Activated B cell treated with CpG ODN at 0.5 μM for 24 hours (primary cell): Measurements from ENCODE around the gene RALGAPA2. TPM values are rescaled to one million over a fixed set of nuclear protein-coding genes. Genes with fewer than 3 reads are reported as not detected.

ENCODE experiments used
- ATAC-seq: fragments of 200-7000 bp; cut with Tn5 transposase; one replicate; pipeline ENCODE4 v1.10.0; 2021; ENCODE audit warnings: low read depth, mild to moderate bottlenecking, moderate library complexity
- CTCF ChIA-PET: fragments of 350-600 bp; sonication (Branson Sonifier 250); formaldehyde crosslinking; loops from one replicate; lab custom pipeline; 2021; ENCODE audit warnings: antibody characterized with exemption; lab: Charles Lee
- POLR2A ChIA-PET: fragments of 350-600 bp; sonication (Branson Sonifier 250); formaldehyde crosslinking; loops from one replicate; lab custom pipeline; 2021; ENCODE audit warnings: antibody characterized with exemption; lab: Charles Lee
- DNase-seq: peaks from one replicate; pipeline ENCODE4 v3.0.0; 2022
- H3K27ac Mint-ChIP-seq: one replicate; pipeline ENCODE4 v1.8.0; 2020; ENCODE audit warnings: mixed read lengths
- H3K27me3 Mint-ChIP-seq: one replicate; pipeline ENCODE4 v1.8.0; 2021; ENCODE audit warnings: mixed read lengths
- H3K36me3 Mint-ChIP-seq: one replicate; pipeline ENCODE4 v1.8.0; 2021; ENCODE audit warnings: low read depth, mixed read lengths
- H3K4me1 Mint-ChIP-seq: one replicate; pipeline ENCODE4 v1.8.0; 2021; ENCODE audit warnings: mixed read lengths
- H3K4me3 Mint-ChIP-seq: one replicate; pipeline ENCODE4 v1.8.0; 2020; ENCODE audit warnings: mild to moderate bottlenecking, mixed read lengths
- H3K9me3 Mint-ChIP-seq: one replicate; pipeline ENCODE4 v1.8.0; 2020; ENCODE audit warnings: mixed read lengths
- intact Hi-C: fragments of 100-400 bp; cut with micrococcal nuclease; formaldehyde crosslinking; loops from one replicate; pipeline ENCODE4 v1.15.1; 2024
- total RNA-seq: library from RNA; stranded (reverse); gene quantifications from 2 replicates; pipeline ENCODE4 v1.2.3, GENCODE V29; 2022
- TF ChIP-seq, protein P1 (sequence below): fragments of 200-600 bp; IDR thresholded peaks from one replicate; pipeline ENCODE4 v1.8.0; 2022; ENCODE audit warnings: antibody characterized with exemption, mild to moderate bottlenecking

The RALGAPA2 gene
- total RNA-seq, 1 donor from 2014 or later, result 19.2 TPM

DNA sequence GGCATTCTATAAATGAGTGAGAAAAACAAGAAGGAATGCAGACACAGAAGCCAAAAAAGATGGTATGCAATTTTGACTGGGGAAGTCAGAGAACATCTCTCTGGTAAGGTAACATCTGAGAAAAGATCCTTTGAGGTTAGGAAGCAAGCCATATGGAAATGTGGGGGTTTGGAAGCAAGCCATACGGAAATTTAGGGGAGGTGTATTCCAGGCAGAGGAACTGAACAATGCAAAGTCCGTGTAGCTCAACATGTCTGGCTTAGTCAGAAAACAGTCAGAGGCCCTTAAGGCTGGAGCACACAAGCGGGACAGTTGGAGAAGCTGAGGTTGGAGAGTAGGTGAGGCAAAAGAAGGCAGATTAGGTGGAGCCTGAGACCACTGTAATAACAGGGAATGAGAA lies 35.3 kb downstream of the RALGAPA2 start:
- H3K4me3 Mint-ChIP-seq, result no peak overlapping the region
- H3K36me3 Mint-ChIP-seq, result peaks cover 15% of the 10 kb centered on the region
- TF ChIP-seq, protein P1, sequence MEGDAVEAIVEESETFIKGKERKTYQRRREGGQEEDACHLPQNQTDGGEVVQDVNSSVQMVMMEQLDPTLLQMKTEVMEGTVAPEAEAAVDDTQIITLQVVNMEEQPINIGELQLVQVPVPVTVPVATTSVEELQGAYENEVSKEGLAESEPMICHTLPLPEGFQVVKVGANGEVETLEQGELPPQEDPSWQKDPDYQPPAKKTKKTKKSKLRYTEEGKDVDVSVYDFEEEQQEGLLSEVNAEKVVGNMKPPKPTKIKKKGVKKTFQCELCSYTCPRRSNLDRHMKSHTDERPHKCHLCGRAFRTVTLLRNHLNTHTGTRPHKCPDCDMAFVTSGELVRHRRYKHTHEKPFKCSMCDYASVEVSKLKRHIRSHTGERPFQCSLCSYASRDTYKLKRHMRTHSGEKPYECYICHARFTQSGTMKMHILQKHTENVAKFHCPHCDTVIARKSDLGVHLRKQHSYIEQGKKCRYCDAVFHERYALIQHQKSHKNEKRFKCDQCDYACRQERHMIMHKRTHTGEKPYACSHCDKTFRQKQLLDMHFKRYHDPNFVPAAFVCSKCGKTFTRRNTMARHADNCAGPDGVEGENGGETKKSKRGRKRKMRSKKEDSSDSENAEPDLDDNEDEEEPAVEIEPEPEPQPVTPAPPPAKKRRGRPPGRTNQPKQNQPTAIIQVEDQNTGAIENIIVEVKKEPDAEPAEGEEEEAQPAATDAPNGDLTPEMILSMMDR, result no peak
- ChIA-PET CTCF (no interaction called here), POLR2A (no interaction called here)
- ATAC-seq (no peak), DNase-seq (no peak)
- intact Hi-C loops, result no loop called here
- H3K9me3 Mint-ChIP-seq, result no peaks in the 10 kb centered on the region
- peaks cover 9% of the 10 kb centered on the region for H3K4me1 Mint-ChIP-seq
- no peaks in the 10 kb centered on the region for H3K27me3 Mint-ChIP-seq
- no peak overlapping the region for H3K27ac Mint-ChIP-seq

DNA sequence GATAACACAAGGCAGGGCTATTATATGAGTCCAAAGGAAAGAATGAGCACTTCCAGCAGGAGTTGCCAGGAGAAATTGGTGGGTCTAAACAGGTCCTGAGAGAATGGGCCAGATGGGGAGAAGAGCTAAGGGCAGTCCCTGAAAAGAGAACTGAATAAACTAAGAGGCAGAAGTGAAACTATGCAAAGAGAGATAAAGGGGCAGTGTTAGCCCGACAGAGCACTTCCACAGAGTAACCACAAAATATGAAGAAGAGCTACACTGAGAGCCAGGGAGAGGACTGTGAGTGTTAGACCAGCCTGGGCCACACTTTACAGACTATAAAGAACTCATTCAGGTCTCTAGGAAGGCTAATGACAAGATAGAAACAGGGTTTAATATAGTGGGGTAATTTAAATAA lies 43.8 kb downstream of the RALGAPA2 start:
- peaks cover 36% of the 10 kb centered on the region for H3K4me1 Mint-ChIP-seq
- DNase-seq (no peak), ATAC-seq (peak; percentile 99)
- H3K4me3 Mint-ChIP-seq, result peak overlapping the region; percentile 9
- no peaks in the 10 kb centered on the region for H3K36me3 Mint-ChIP-seq
- H3K9me3 Mint-ChIP-seq, result no peaks in the 10 kb centered on the region
- CTCF ChIA-PET, result interaction anchor here (1.2 kb wide), 1 partner anchor 156 kb away, joined by 6 read pairs; no protein-coding TSS in a partner anchor
- intact Hi-C loops, result loop anchor here (1.0 to 10.0 kb wide), 3 partner anchors 44 to 836 kb away; partner anchors contain the start of genes KIZ and RALGAPA2
- H3K27me3 Mint-ChIP-seq, result no peaks in the 10 kb centered on the region
- TF ChIP-seq, protein P1, result no peak
- peak overlapping the region; percentile 27 for H3K27ac Mint-ChIP-seq
- POLR2A ChIA-PET, result interaction anchor here (1.0 to 1.1 kb wide), 3 partner anchors 10 to 616 kb away, joined by 3 to 4 read pairs (median 4); partner anchors contain the start of genes CFAP61, CRNKL1 and RALGAPA2

DNA sequence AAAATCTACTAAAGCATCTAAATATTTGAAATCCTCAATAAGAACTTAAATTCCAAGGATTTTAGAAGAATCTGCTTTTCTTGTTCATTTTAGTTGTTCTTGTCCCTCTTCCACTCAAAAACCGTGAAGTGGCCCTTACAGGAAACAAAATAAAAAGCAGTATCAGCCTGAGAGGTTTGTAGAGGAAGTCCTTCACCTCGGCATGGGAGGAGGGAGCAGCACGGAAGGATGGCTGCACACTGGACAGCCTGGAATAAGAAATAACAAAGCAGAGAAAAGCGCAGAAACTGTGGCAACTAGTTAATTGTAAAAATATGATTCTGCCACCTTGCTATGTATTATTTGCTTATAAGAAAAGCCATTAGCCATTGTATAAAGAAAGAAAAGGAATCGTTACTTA lies 46.1 kb downstream of the RALGAPA2 start:
- POLR2A ChIA-PET, result no interaction called here
- peaks cover 36% of the 10 kb centered on the region for H3K4me1 Mint-ChIP-seq
- no peak for DNase-seq
- CTCF ChIA-PET, result interaction anchor here (1.6 to 3.4 kb wide), 2 partner anchors 155 to 158 kb away, joined by 5 to 26 read pairs; no protein-coding TSS in a partner anchor
- H3K9me3 Mint-ChIP-seq, result no peaks in the 10 kb centered on the region
- no peak for ATAC-seq
- no peak overlapping the region for H3K4me3 Mint-ChIP-seq
- intact Hi-C loops, result loop anchor here (10.0 kb wide), 2 partner anchors 458 to 838 kb away; partner anchors contain the start of gene KIZ
- H3K27ac Mint-ChIP-seq, result no peak overlapping the region
- TF ChIP-seq, protein P1, result no peak
- H3K27me3 Mint-ChIP-seq, result no peaks in the 10 kb centered on the region
- H3K36me3 Mint-ChIP-seq, result peaks cover 2% of the 10 kb centered on the region

DNA sequence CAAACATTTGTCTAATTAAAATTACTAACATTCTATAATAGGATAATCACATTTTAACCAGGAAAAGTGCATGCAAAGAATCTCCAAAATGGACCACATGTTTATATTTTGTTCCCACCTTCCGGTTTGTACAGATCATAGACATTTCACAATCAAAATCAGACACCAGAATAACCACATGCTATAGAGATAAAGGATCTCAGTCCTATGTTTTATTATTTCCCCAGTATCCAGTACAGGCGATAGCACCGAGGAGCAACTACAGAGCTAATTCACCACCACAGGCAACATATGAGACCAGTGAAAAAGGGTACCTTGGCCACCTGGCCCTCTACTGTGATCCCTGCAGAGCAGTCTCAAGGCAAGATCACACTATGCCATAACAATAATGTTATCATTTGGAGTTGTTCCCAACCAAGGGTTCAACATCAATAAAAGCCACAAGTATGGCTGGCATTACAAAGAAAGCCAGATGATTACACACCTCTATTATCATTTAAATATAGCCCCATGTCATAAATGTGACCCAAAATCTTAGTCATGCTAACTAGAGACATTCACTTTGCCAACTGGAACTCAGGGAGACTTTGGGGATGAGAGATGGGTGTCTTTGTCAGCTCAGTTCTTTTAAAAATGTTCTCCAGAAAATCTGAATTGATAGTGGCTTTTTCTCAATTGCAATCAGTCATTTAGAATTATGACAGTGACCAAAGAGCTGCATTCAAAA lies 46.7 kb downstream of the RALGAPA2 start:
- ATAC-seq, result no peak
- Mint-ChIP-seq H3K27me3 (no peaks in the 10 kb centered on the region), H3K36me3 (peaks cover 2% of the 10 kb centered on the region), H3K27ac (no peak overlapping the region), H3K4me1 (peaks cover 36% of the 10 kb centered on the region), H3K9me3 (no peaks in the 10 kb centered on the region), H3K4me3 (no peak overlapping the region)
- DNase-seq, result no peak
- TF ChIP-seq, protein P1, result no peak
- CTCF ChIA-PET, result interaction anchor here (1.2 to 3.4 kb wide), 5 partner anchors 13 to 194 kb away, joined by 3 to 26 read pairs (median 5); no protein-coding TSS in a partner anchor
- intact Hi-C loops, result loop anchor here (10.0 kb wide), 2 partner anchors 459 to 839 kb away; partner anchors contain the start of gene KIZ
- POLR2A ChIA-PET, result no interaction called here
